Osteoblast (primary cell): Measurements from ENCODE around the gene LSR. TPM values are rescaled to one million over a fixed set of nuclear protein-coding genes. Genes with fewer than 3 reads are reported as not detected.

Experiments
- DNase-seq: peaks from one replicate; pipeline ENCODE4 v3.0.0; 2011; ENCODE audit warnings: low spot score, mixed read lengths; ENCODE audit not compliant: insufficient read length; ENCODE audit errors: missing footprints
- H2AFZ ChIP-seq: 2 replicates; pipeline ENCODE4 v1.6.0; 2011; ENCODE audit warnings: mild to moderate bottlenecking, low read length
- H3K27ac ChIP-seq: 2 replicates; pipeline ENCODE4 v1.5.1; 2011; ENCODE audit warnings: mild to moderate bottlenecking, low read depth, low read length, moderate library complexity
- H3K27me3 ChIP-seq: 2 replicates; pipeline ENCODE4 v1.6.0; 2012; ENCODE audit warnings: mild to moderate bottlenecking, control low read depth, inconsistent platforms, low read length, moderate library complexity; ENCODE audit not compliant: insufficient read depth
- H3K36me3 ChIP-seq: 2 replicates; pipeline ENCODE4 v1.5.1; 2011; ENCODE audit warnings: mild to moderate bottlenecking, low read length, control low read depth, moderate library complexity; ENCODE audit not compliant: insufficient read depth
- H3K4me1 ChIP-seq: 2 replicates; pipeline ENCODE4 v1.5.1; 2011; ENCODE audit warnings: mild to moderate bottlenecking, low read length, control low read depth, moderate library complexity; ENCODE audit not compliant: insufficient read depth
- H3K4me2 ChIP-seq: 2 replicates; pipeline ENCODE4 v1.6.0; 2011; ENCODE audit warnings: mild to moderate bottlenecking, low read length; ENCODE audit not compliant: insufficient read depth
- H3K4me3 ChIP-seq: fragments of 200-600 bp; sonication (generic); 3 replicates; pipeline ENCODE4 v1.5.1; 2012; ENCODE audit warnings: mild to moderate bottlenecking, low read length, inconsistent platforms; ENCODE audit not compliant: insufficient read depth
- H3K79me2 ChIP-seq: 2 replicates; pipeline ENCODE4 v1.6.0; 2012; ENCODE audit warnings: mild to moderate bottlenecking, low read length, control low read depth, inconsistent platforms; ENCODE audit not compliant: insufficient read depth
- H3K9me3 ChIP-seq: 2 replicates; pipeline ENCODE4 v1.5.1; 2011; ENCODE audit warnings: low read depth, low read length, control low read depth
- H4K20me1 ChIP-seq: 2 replicates; pipeline ENCODE4 v1.6.0; 2012; ENCODE audit warnings: mild to moderate bottlenecking, low read length, control low read depth; ENCODE audit not compliant: insufficient read depth
- total RNA-seq: library from RNA; depleted of rRNA; stranded (reverse); fragments of >200 nt; gene quantifications from 2 replicates; pipeline ENCODE4 v1.2.3, GENCODE V29; 2012
- TF ChIP-seq, protein P1 (sequence below): IDR thresholded peaks from 2 replicates; pipeline ENCODE4 v1.5.1; 2011; ENCODE audit warnings: mild to moderate bottlenecking, low read depth, low read length, moderate library complexity; ENCODE audit errors: extremely low read depth

Gene LSR
- total RNA-seq, 1 donor = 0.36 TPM

DNA sequence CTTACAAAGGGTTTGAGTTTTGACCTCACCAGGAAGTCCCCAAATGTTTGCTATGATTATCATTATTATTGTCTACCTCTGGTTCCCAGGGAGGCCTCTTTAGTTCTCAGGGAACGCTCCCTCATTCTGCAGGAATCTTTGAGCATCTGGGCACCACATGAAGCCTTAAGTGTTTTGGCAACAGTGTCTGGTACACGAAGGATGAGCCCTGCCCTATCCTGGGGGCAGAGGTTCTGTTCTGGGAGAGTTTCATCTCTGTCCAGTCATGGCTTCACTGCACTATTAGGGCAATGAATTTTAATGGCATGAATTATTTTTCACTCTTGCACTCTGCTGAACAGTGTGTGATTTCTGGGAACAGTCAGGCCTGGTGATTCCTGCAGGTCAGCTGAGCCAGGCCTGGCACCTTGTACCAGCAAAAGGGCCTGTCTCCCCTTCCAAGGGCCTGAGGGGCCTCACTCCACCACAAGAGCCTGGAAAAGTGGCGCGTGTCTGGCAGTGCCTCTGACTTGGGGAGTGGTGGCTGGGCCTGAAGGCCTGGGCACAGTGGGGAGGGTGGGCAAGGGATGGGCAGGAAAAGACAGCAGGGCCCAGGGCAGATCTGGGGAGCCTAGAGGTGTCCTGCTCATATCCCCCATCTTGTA, 24.8 kb upstream of the LSR start:
- Histone ChIP-seq H3K4me3 (no peak overlapping the region), H3K27me3 (peaks cover 3% of the 10 kb centered on the region), H4K20me1 (no peaks in the 10 kb centered on the region), H3K36me3 (no peaks in the 10 kb centered on the region), H3K9me3 (peaks cover 5% of the 10 kb centered on the region), H3K79me2 (no peaks in the 10 kb centered on the region), H3K4me1 (no peaks in the 10 kb centered on the region), H2AFZ (no peak overlapping the region), H3K27ac (no peak overlapping the region), H3K4me2 (no peak overlapping the region)
- TF ChIP-seq, protein P1, sequence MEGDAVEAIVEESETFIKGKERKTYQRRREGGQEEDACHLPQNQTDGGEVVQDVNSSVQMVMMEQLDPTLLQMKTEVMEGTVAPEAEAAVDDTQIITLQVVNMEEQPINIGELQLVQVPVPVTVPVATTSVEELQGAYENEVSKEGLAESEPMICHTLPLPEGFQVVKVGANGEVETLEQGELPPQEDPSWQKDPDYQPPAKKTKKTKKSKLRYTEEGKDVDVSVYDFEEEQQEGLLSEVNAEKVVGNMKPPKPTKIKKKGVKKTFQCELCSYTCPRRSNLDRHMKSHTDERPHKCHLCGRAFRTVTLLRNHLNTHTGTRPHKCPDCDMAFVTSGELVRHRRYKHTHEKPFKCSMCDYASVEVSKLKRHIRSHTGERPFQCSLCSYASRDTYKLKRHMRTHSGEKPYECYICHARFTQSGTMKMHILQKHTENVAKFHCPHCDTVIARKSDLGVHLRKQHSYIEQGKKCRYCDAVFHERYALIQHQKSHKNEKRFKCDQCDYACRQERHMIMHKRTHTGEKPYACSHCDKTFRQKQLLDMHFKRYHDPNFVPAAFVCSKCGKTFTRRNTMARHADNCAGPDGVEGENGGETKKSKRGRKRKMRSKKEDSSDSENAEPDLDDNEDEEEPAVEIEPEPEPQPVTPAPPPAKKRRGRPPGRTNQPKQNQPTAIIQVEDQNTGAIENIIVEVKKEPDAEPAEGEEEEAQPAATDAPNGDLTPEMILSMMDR = no peak
- no peak for DNase-seq

DNA sequence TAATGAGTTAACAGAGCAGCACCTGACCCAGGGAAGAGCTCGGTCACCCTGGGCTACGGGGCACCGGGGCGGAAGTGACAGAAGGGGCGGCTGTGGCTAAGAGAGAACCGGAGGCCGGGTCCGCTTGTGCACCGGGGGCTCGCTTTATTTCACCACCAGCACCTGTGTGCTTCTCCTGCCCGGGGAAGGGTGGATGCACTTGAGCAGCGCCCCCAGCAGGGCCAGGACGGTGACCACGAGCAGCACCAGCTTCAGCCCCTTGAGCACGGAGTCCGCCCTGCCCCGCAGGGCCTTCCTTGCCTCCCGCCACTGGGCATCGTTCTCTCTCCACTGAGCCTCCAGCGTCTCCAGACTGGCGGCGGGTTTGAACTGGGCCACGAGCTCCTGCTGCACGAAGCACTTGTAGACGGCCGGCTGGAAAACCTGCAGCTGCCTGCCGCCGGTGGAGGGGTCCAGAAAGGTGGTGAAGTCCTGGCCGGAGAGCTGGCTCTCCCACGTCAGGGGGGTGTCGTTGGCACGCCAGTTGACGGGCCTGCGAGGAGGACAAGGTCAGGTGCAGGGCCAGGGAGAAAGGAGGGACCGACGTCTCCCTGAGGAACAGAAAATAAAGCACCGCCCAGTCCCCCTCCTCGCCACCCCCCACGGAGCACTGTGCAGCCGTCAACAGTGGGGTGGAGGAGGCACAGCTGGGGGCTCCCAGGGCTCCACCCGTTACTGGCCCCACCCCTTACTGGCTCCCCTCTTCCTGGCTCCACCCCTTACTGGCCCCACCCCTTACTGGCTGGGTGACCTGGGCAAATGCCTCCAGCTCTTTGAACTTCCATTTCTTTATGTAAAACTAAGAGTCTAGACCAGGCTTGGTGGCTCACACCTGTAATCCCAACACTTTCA, 23.9 kb upstream of the LSR start:
- no peak overlapping the region for H3K4me3 ChIP-seq
- peak; percentile 57 for DNase-seq
- H3K4me2 ChIP-seq = no peak overlapping the region
- no peaks in the 10 kb centered on the region for H3K79me2 ChIP-seq
- TF ChIP-seq, protein P1 = no peak
- no peaks in the 10 kb centered on the region for H4K20me1 ChIP-seq
- H3K4me1 ChIP-seq = no peaks in the 10 kb centered on the region
- H3K27ac ChIP-seq = no peak overlapping the region
- H3K27me3 ChIP-seq = peaks cover 3% of the 10 kb centered on the region
- H3K36me3 ChIP-seq = no peaks in the 10 kb centered on the region
- no peak overlapping the region for H2AFZ ChIP-seq
- peaks cover 5% of the 10 kb centered on the region for H3K9me3 ChIP-seq

- DNase-seq = no peak
- Histone ChIP-seq H2AFZ (no peak overlapping the region), H3K4me3 (no peak overlapping the region), H3K27ac (no peak overlapping the region), H3K4me2 (no peak overlapping the region), H3K79me2 (no peaks in the 10 kb centered on the region), H3K27me3 (peaks cover 3% of the 10 kb centered on the region), H3K4me1 (no peaks in the 10 kb centered on the region), H3K9me3 (peaks cover 5% of the 10 kb centered on the region), H3K36me3 (no peaks in the 10 kb centered on the region), H4K20me1 (no peaks in the 10 kb centered on the region)
- TF ChIP-seq, protein P1 = no peak
These were observed 22.9 kb upstream of the LSR start for GRCh38 chr19:35225951-35226350.

DNA sequence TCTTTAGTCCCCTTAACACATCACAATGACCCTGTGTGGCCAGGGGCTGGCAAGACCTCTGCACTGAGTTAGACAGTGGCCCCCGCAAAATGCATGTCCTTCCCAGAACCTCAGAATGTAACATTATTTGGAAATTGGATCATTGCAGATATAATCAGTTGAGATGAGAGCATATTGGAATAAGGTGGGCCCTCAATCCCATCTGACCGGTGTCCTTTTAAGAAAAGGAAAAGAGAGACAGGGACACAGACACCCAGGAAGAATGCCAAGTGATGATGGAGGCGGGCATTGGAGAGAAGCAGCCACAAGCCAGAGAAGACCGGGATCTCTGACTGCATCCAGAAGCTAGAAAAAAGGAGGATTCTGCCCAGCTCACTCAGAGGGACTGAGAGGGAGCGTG, 22.1 kb upstream of the LSR start:
- no peaks in the 10 kb centered on the region for H3K36me3 ChIP-seq
- no peaks in the 10 kb centered on the region for H4K20me1 ChIP-seq
- H2AFZ ChIP-seq = no peak overlapping the region
- peaks cover 5% of the 10 kb centered on the region for H3K9me3 ChIP-seq
- no peaks in the 10 kb centered on the region for H3K4me1 ChIP-seq
- TF ChIP-seq, protein P1 = no peak
- H3K4me3 ChIP-seq = no peak overlapping the region
- H3K27me3 ChIP-seq = peaks cover 6% of the 10 kb centered on the region
- H3K27ac ChIP-seq = no peak overlapping the region
- H3K4me2 ChIP-seq = no peak overlapping the region
- no peaks in the 10 kb centered on the region for H3K79me2 ChIP-seq
- DNase-seq = no peak
